GM19023 (cell line): ENCODE measurements around the gene TAPBPL.

Experiments
- ATAC-seq: cut with Tn5 transposase; IDR thresholded peaks from one replicate; pipeline ENCODE4 v1.9.1; 2021; ENCODE audit warnings: mild to moderate bottlenecking, moderate library complexity; ENCODE audit not compliant: unreplicated experiment

The TAPBPL gene

DNA sequence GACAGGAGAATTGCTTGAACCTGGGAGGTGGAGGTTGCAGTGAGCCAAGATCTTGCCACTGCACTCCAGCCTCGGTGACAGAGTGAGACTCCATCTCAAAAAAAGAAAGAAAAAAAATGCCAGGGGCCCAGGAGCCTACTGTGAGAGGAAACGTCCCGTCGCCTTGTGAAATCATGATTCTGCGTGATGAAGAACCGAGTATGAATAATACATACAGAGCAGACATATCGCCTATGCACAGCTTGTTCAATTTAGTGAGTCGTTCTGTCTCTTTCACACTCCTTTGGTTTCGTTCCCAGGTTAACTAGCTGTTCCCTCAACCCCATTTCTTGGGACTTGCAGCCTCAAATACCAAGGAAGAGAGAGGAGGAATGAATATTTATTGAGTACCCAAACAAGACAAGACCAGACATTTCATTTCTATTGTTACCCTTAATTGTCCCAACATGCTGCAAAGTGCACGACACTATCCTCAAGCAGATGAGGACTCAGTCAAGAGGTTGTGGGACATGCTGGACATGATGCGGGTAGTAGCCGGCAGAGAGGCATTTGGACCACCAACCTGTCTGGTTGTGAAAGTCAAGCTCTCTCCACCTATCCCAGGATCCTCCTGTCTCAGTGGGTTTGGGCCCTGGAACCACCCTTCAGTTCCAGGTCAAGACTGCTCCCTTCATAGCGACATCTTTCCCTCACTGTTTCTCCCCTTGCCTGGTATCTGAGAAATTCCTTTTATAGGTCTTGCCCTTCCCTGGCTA lies 15.7 kb upstream of the TAPBPL start:
- ATAC-seq = no peak

DNA sequence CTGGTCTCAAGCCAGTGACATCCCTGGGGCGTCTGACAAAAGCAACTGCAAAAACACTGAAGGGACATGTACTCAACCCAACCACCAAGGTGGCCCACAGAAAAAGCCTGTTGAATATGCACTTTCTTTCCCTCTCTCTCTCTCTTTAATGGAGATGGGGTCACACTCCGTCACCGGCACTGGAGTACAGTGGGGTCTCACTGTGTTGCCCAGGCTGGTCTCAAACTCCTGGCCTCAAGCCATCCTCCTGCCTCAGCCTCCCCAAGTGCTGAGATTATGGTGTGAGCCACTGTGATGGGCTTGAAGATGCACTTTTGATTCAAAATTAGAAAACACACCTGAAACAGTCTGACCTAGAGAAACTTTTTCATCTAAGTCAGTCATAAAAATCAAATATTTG lies 14.3 kb upstream of the TAPBPL start:
- no peak for ATAC-seq

GRCh38 chr12:6438345-6438744 lies 13.5 kb upstream of the TAPBPL start:
- ATAC-seq = no peak

GRCh38 chr12:6440391-6440790 lies 11.5 kb upstream of the TAPBPL start:
- ATAC-seq = no peak

GRCh38 chr12:6442836-6443235 lies 9.0 kb upstream of the TAPBPL start:
- no peak for ATAC-seq

- no peak for ATAC-seq
Observed at GRCh38 chr12:6443361-6443983, 8.4 kb upstream of the TAPBPL start.

DNA sequence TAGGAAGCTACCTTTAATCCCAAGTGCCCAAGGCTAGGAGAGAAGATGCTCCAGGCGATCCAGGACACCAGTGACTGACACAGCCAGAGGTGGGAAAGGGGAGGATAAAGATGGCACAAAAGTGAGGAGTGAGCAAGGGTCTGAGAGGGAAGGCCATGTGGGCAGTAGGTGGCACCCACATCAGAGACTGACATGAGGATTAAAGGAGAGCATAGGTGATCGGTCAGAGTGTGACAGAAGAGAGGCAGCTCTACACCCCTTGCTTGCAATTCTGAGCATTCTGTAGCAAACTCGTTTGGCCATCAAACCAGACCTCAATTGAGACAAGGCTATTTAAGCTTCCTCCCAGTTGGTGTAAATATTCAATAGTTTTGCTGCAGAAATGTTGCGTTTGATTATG lies 7.8 kb upstream of the TAPBPL start:
- ATAC-seq = no peak

DNA sequence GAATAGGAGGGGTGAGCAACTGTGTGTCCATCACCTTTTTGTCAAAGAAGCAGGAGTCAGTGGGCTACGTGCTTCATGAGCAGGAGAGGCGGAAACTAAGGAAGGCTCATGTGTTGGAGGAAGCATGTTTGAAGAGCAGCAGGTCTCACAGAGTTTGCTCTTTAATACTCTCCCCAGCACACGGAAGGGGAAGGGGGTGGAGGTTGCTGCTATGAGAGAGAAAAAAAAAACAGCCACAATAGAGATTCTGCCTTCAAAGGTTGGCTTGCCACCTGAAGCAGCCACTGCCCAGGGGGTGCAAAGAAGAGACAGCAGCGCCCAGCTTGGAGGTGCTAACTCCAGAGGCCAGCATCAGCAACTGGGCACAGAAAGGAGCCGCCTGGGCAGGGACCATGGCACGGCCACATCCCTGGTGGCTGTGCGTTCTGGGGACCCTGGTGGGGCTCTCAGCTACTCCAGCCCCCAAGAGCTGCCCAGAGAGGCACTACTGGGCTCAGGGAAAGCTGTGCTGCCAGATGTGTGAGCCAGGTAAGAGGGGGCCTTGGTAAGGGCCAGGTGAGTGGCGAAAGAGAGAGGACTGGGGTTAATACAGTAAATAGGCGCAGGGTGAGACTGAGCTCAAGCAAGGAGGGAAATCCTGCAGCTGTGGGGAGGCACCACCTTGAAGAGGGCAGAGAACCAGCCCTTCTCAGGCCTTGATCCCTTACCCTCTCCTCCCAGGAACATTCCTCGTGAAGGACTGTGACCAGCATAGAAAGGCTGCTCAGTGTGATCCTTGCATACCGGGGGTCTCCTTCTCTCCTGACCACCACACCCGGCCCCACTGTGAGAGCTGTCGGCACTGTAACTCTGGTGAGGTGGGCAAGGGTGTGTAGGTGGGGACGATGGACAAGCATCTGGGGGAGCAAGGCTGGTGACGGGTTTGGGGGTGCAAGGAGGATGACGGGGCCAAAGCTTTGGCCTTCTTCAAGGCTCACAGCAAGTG lies 6.8 kb upstream of the TAPBPL start, which contains the start of gene CD27:
Gene CD27, plus strand, starts transcription at position 252 of the 985 bp plus-strand sequence. Its CDS starts 141 bp downstream, at position 393.
- ATAC-seq = no peak

GRCh38 chr12:6450091-6450868 lies 1.6 kb upstream of the TAPBPL start:
- no peak for ATAC-seq

DNA sequence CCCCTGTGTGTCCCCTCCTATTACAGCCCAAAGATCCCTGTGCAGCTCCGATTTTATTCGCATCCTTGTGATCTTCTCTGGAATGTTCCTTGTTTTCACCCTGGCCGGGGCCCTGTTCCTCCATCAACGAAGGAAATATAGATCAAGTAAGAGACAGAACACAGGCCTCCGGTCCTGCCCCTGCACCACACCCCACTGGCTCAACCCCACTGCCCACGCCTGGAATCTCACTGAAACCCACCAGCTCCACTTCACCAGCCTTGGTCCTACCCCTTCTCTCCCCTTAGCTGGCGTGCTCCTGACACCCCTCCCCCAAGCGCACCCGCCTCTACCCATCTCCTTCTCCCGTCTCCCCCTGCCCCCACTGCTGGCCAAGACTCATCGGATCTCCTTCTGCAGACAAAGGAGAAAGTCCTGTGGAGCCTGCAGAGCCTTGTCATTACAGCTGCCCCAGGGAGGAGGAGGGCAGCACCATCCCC lies 934 bp upstream of the TAPBPL start:
- ATAC-seq = no peak

DNA sequence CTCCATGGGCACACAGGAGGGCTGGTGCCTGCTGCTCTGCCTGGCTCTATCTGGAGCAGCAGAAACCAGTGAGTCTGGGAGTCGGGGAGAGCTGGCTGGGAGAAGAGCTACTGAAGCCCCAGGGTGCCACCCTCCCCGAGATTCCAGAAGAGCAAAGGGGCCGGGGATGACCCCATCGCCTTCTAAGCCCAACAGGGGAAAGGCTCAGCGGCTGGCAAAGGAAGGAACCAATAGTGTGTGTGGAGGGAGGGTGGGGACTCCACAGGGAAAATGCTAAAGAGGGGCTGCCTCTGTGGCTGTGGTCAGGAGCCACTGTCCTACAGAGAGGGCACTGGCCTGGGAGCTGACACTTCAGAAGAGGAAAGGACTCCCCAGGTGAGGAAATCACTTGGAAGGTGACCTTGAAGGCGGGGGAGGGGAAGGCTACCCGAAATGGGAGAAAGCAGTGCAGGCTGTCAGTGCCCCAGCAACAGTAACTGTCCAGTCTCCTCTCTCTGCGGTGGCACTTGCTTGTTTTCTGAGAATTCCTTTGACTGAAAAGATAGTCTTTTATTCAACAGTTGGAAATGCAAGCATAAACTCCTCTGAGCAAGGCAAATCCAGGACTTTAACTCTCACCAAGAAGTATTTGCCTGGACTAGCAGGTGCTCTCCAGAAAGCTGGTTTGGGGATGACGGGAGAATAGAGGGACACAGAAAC lies 552 bp downstream of the TAPBPL start:
- ATAC-seq = peak; percentile 7

DNA sequence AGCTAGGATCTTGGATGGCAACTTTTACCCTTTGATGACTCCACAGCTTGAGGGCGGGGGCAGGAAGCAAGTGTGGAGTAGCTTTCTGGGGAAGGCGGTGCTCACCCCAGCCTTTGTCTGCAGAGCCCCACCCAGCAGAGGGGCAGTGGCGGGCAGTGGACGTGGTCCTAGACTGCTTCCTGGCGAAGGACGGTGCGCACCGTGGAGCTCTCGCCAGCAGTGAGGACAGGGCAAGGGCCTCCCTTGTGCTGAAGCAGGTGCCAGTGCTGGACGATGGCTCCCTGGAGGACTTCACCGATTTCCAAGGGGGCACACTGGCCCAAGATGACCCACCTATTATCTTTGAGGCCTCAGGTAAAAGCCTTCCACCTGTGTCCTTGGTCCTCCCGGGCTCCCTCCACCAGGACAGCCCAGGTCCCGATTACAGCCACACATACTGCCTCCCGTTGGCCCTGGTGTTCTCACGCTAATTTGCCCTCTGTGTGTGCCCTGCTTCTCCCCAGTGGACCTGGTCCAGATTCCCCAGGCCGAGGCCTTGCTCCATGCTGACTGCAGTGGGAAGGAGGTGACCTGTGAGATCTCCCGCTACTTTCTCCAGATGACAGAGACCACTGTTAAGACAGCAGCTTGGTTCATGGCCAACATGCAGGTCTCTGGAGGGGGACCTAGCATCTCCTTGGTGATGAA lies 1.2 kb downstream of the TAPBPL start:
- ATAC-seq = no peak

DNA sequence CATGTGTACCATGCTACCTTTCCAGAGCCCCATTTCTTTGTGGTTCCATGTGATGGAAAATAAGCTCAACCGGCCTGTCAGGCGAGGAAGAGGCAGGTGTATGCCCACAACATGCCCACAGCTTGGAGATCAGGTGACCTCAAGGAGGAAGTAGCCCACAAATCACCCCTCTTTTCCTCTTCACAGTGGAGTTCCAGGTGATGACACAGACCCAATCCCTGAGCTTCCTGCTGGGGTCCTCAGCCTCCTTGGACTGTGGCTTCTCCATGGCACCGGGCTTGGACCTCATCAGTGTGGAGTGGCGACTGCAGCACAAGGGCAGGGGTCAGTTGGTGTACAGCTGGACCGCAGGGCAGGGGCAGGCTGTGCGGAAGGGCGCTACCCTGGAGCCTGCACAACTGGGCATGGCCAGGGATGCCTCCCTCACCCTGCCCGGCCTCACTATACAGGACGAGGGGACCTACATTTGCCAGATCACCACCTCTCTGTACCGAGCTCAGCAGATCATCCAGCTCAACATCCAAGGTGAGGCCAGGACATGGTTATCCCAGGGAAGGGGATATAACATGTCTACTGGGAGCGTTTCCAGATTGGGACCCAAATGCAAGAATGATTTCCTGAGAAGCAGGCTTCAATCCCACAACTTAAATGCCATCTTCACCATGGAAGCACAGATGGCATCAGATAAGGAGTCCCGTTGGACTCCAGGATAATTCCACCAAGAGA lies 5.5 kb downstream of the TAPBPL start:
- ATAC-seq = no peak

DNA sequence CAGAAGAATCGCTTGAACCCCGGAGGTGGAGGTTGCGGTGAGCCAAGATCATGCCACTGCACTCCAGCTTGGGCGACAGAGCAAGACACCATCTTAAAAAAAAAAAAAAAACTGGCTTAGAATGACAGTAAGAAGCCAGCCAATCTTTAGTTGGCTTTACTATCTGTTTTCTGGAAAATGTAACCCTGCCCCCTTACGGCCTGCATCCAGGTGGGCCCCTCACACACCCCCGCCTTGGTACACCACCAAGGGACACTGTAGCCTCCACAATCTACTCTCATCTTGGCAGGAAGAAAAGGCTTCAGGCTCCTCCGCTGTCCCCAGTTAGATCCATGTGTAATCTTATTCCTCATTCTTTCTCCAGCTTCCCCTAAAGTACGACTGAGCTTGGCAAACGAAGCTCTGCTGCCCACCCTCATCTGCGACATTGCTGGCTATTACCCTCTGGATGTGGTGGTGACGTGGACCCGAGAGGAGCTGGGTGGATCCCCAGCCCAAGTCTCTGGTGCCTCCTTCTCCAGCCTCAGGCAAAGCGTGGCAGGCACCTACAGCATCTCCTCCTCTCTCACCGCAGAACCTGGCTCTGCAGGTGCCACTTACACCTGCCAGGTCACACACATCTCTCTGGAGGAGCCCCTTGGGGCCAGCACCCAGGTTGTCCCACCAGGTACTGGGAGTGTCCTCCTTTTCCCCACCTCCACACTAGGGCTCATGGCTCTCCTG lies 6.6 kb downstream of the TAPBPL start:
- ATAC-seq = no peak

DNA sequence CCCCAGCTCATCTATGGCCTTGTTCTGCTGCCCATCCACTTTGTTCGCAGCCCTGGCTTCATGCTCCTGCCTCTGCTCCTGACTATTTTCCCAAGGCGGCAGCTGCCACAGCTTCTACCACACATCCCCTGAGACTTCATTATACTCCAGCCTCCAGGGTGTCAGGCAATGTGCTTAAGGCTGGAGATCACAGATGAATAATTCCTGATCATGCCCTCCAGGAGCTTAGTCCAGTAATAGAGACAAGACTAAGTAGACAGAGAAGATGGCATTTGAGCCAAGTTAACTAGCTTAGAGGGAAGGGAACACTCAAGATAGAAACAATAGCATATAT lies 7.1 kb downstream of the TAPBPL start:
- no peak for ATAC-seq

DNA sequence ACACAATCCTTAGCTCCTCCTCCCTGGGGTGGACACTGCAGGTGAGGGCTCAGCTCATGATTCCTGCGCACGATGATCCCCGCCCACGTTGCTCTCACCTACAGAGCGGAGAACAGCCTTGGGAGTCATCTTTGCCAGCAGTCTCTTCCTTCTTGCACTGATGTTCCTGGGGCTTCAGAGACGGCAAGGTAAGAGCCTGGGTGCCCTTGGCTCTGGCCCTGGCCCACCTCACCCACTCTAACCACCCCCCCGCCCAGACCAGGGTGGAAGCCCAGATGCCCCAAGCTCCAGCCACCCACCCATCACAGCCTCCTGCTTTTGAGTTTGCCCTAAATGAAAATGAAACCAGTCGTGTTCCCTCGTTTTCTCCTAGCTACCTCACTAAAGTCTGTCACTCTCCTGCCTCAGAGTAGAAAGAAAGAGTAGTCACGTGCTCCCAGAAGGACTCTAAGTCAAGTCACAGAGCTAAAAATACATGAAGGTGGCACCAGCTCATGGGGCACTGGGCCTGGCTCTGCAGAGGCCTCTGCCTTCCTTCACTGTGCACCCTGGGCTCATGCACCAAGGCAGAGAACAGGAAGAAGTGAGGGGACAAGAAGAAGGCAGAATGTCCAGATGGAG lies 9.0 kb downstream of the TAPBPL start:
- no peak for ATAC-seq

- ATAC-seq = peak; percentile 86
Observed at GRCh38 chr12:6461401-6462233, 9.8 kb downstream of the TAPBPL start.
